Measurements from ENCODE around the gene SH2D1A. TPM values are rescaled to one million over a fixed set of nuclear protein-coding genes. Genes with fewer than 3 reads are reported as not detected.

The SH2D1A gene
- total and polyA plus RNA-seq, 4 donors = 0.27 to 2.1 (median 0.65) TPM

DNA sequence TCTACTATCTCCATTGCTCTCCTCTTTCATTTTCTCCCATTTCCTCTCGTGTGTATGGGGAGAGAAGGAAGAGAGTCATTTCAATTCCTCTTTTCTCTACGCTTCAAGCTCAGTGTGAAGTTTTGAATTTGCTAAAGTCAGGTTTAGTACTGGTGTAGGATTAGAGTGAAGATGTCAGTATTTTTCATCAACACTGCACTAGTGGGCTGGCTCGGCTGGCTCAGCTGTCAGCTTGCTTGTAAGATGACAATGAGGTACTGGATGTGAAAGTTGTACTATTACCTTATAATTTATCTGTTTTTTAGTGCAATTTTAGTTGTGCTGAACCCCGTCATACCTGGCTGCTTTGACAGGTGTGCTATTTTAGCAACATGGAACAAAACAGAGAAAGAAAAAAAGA lies 2.1 kb upstream of the SH2D1A start:
- H3K36me3 ChIP-seq (ENCODE audit: control insufficient read depth in 4 of 4, insufficient read depth in 3 of 4, low read depth in 1 of 4, low read length in 3 of 4) = no peaks in the 10 kb centered on the region
- H3K9ac ChIP-seq (ENCODE audit: low read depth in 1 of 2, low read length in 2 of 2) = no peak overlapping the region
- TF ChIP-seq ZBTB33 (IDR thresholded peaks at IDR 0.05) (no peak), FOXA1 (IDR thresholded peaks at IDR 0.05) (no peak), TAF1 (conservative IDR thresholded peaks at IDR 0.05) (no peak), HNF4A (conservative IDR thresholded peaks at IDR 0.05) (no peak), FOXA2 (IDR thresholded peaks at IDR 0.05) (no peak), YY1 (IDR thresholded peaks at IDR 0.05) (no peak), JUND (IDR thresholded peaks at IDR 0.05) (no peak), NR2F2 (IDR thresholded peaks at IDR 0.05) (no peak), GABPA (IDR thresholded peaks at IDR 0.05 in 1 of 2, conservative IDR thresholded peaks at IDR 0.05 in 1 of 2) (no peak), RAD21 (IDR thresholded peaks at IDR 0.05) (no peak), SP1 (IDR thresholded peaks at IDR 0.05) (no peak), RXRA (IDR thresholded peaks at IDR 0.05) (no peak), HNF4G (IDR thresholded peaks at IDR 0.05) (no peak), REST (IDR thresholded peaks at IDR 0.05) (no peak), EGR1 (IDR thresholded peaks at IDR 0.05; ENCODE audit: low read depth in 2 of 2) (no peak)
- TF ChIP-seq, protein P1, sequence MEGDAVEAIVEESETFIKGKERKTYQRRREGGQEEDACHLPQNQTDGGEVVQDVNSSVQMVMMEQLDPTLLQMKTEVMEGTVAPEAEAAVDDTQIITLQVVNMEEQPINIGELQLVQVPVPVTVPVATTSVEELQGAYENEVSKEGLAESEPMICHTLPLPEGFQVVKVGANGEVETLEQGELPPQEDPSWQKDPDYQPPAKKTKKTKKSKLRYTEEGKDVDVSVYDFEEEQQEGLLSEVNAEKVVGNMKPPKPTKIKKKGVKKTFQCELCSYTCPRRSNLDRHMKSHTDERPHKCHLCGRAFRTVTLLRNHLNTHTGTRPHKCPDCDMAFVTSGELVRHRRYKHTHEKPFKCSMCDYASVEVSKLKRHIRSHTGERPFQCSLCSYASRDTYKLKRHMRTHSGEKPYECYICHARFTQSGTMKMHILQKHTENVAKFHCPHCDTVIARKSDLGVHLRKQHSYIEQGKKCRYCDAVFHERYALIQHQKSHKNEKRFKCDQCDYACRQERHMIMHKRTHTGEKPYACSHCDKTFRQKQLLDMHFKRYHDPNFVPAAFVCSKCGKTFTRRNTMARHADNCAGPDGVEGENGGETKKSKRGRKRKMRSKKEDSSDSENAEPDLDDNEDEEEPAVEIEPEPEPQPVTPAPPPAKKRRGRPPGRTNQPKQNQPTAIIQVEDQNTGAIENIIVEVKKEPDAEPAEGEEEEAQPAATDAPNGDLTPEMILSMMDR (IDR thresholded peaks at IDR 0.05; ENCODE audit: low read depth, low read length, missing input control) = no peak
- TF ChIP-seq, protein P2, sequence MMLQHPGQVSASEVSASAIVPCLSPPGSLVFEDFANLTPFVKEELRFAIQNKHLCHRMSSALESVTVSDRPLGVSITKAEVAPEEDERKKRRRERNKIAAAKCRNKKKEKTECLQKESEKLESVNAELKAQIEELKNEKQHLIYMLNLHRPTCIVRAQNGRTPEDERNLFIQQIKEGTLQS (IDR thresholded peaks at IDR 0.05) = no peak
- TF ChIP-seq, protein P3, sequence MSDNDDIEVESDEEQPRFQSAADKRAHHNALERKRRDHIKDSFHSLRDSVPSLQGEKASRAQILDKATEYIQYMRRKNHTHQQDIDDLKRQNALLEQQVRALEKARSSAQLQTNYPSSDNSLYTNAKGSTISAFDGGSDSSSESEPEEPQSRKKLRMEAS (IDR thresholded peaks at IDR 0.05) = no peak
- no peaks in the 10 kb centered on the region for H3K4me1 ChIP-seq (ENCODE audit: control insufficient read depth in 4 of 4, insufficient read depth in 4 of 4, low read length in 3 of 4)
- H3K27ac ChIP-seq (ENCODE audit: low read depth in 1 of 2, low read length in 2 of 2) = no peak overlapping the region
- H3K9me3 ChIP-seq (ENCODE audit: control insufficient read depth in 4 of 4, low read length in 3 of 4) = no peaks in the 10 kb centered on the region
- WGBS = 77% methylated on average over 4 of the region's 4 CpGs
- no peaks in the 10 kb centered on the region for H3K27me3 ChIP-seq (ENCODE audit: control insufficient read depth in 4 of 4, insufficient read depth in 4 of 4, low read length in 3 of 4)
- no peak overlapping the region for H3K4me3 ChIP-seq (ENCODE audit: low read depth in 1 of 3, low read length in 3 of 3)
- DNase-seq (ENCODE audit: low spot score) = no peak
